IMR-90 (cell line): Measurements from ENCODE around the gene CDK5. TPM values are rescaled to one million over a fixed set of nuclear protein-coding genes. Genes with fewer than 3 reads are reported as not detected.

Experiments
- ATAC-seq: fragments of 200-7000 bp; cut with Tn5 transposase; 2 replicates; pipeline ENCODE4 v1.9.1; 2020; ENCODE audit warnings: low read depth, mild to moderate bottlenecking, moderate library complexity
- BruUV-seq: library from RNA; stranded (reverse); fragments of 400-500 nt; replicated peaks from 2 replicates; lab custom pipeline; 2021; lab: Mats Ljungman, UMichigan
- CTCF ChIA-PET: fragments of 300-600 bp; formaldehyde crosslinking; extraction: SDS; loops from one replicate; lab custom pipeline; 2021; ENCODE audit warnings: antibody characterized with exemption; lab: Yijun Ruan, JAX
- POLR2A ChIA-PET: fragments of 300-600 bp; sonication (Branson Sonifier 250); formaldehyde crosslinking; loops from one replicate; lab custom pipeline; 2022; ENCODE audit warnings: antibody characterized with exemption; ENCODE audit not compliant: unreplicated experiment; lab: Charles Lee
- DNase-seq: peaks from one replicate; pipeline ENCODE4 v3.0.0; 2013
- H2AFZ ChIP-seq: replicated peaks from 2 replicates; pipeline ENCODE3; 2013; ENCODE audit warnings: low read length, mild to moderate bottlenecking; ENCODE audit not compliant: poor library complexity
- H2AK5ac ChIP-seq: 2 replicates; pipeline ENCODE4 v1.6.1; 2013; ENCODE audit warnings: low read depth, low read length, inconsistent platforms
- H2AK9ac ChIP-seq: replicated peaks from 2 replicates; pipeline ENCODE3; 2013; ENCODE audit warnings: mild to moderate bottlenecking, low read depth, low read length, moderate library complexity; ENCODE audit not compliant: poor library complexity
- H2BK120ac ChIP-seq: 2 replicates; pipeline ENCODE4 v1.6.1; 2013; ENCODE audit warnings: low read depth, low read length, inconsistent platforms
- H2BK15ac ChIP-seq: 3 replicates; pipeline ENCODE4 v1.6.1; 2013; ENCODE audit warnings: low read depth, low read length, inconsistent platforms
- H2BK20ac ChIP-seq: 2 replicates; pipeline ENCODE4 v1.6.1; 2013; ENCODE audit warnings: low read depth, mild to moderate bottlenecking, inconsistent platforms, low read length, moderate library complexity
- H2BK5ac ChIP-seq: 2 replicates; pipeline ENCODE4 v1.6.1; 2013; ENCODE audit warnings: mild to moderate bottlenecking, low read depth, low read length, inconsistent platforms; ENCODE audit not compliant: poor library complexity, severe bottlenecking
- H3K14ac ChIP-seq: replicated peaks from 2 replicates; pipeline ENCODE4 v1.6.1; 2013; ENCODE audit warnings: low read depth, low read length, inconsistent platforms
- H3K18ac ChIP-seq: 2 replicates; pipeline ENCODE4 v1.6.1; 2013; ENCODE audit warnings: low read depth, low read length, control low read depth
- H3K23ac ChIP-seq: 2 replicates; pipeline ENCODE4 v1.6.1; 2013; ENCODE audit warnings: low read depth, low read length, inconsistent platforms
- H3K27ac ChIP-seq: 2 replicates; pipeline ENCODE4 v1.5.1; 2013; ENCODE audit warnings: mild to moderate bottlenecking, control low read depth, low read length; ENCODE audit not compliant: insufficient read depth
- H3K27me3 ChIP-seq: 2 replicates; pipeline ENCODE4 v1.6.1; 2013; ENCODE audit warnings: low read length; ENCODE audit not compliant: control insufficient read depth, insufficient read depth
- H3K36me3 ChIP-seq: 2 replicates; pipeline ENCODE4 v1.6.1; 2013; ENCODE audit warnings: low read length, mixed read lengths; ENCODE audit not compliant: control insufficient read depth, insufficient read depth
- H3K4ac ChIP-seq: 2 replicates; pipeline ENCODE4 v1.6.1; 2013; ENCODE audit warnings: low read depth, low read length, inconsistent platforms
- H3K4me1 ChIP-seq: 2 replicates; pipeline ENCODE4 v1.6.1; 2013; ENCODE audit warnings: low read length, mixed read lengths; ENCODE audit not compliant: control insufficient read depth, insufficient read depth
- H3K4me2 ChIP-seq: 2 replicates; pipeline ENCODE4 v1.6.1; 2013; ENCODE audit warnings: low read depth, mild to moderate bottlenecking, control low read depth, low read length, moderate library complexity
- H3K4me3 ChIP-seq: 2 replicates; pipeline ENCODE4 v1.5.1; 2013; ENCODE audit warnings: low read depth, mild to moderate bottlenecking, control low read depth, low read length, moderate library complexity; ENCODE audit not compliant: insufficient read depth
- H3K56ac ChIP-seq: 2 replicates; pipeline ENCODE4 v1.6.1; 2013; ENCODE audit warnings: low read length, inconsistent platforms; ENCODE audit not compliant: insufficient read depth; ENCODE audit errors: extremely low read depth
- H3K79me1 ChIP-seq, 2 experiments: 2 replicates each; pipeline ENCODE4 v1.6.1; 2013; ENCODE audit warnings: low read length in 2 of 2, inconsistent platforms in 1 of 2, low read depth in 1 of 2
- H3K9ac ChIP-seq: 2 replicates; pipeline ENCODE4 v1.6.1; 2013; ENCODE audit warnings: low read depth, low read length, control low read depth
- H3K9me1 ChIP-seq: 2 replicates; pipeline ENCODE4 v1.6.1; 2013; ENCODE audit warnings: low read length, inconsistent platforms; ENCODE audit not compliant: insufficient read depth
- H3K9me3 ChIP-seq: 2 replicates; pipeline ENCODE4 v1.6.1; 2013; ENCODE audit warnings: low read length; ENCODE audit not compliant: control insufficient read depth, insufficient read depth
- H4K20me1 ChIP-seq: 2 replicates; pipeline ENCODE4 v1.6.1; 2013; ENCODE audit warnings: low read length, inconsistent platforms; ENCODE audit not compliant: insufficient read depth
- H4K5ac ChIP-seq: 2 replicates; pipeline ENCODE4 v1.6.1; 2013; ENCODE audit warnings: mild to moderate bottlenecking, low read depth, low read length, control low read depth
- H4K8ac ChIP-seq, 2 experiments: 2 replicates each; pipeline ENCODE4 v1.6.1; 2013; ENCODE audit warnings: low read depth in 2 of 2, low read length in 2 of 2, control low read depth in 1 of 2, inconsistent platforms in 1 of 2
- H4K91ac ChIP-seq: 2 replicates; pipeline ENCODE4 v1.6.1; 2013; ENCODE audit warnings: low read depth, low read length, inconsistent platforms; ENCODE audit not compliant: insufficient read depth
- CEBPB ChIP-seq: IDR thresholded peaks from 2 replicates; pipeline ENCODE4 v1.6.1; 2012; ENCODE audit warnings: low read depth, low read length, improper control_type of control experiment
- CTCF ChIP-seq: conservative IDR thresholded peaks from 2 replicates; pipeline ENCODE4 v1.5.1; 2012; ENCODE audit warnings: mild to moderate bottlenecking, low read depth, low read length, improper control_type of control experiment
- FOS ChIP-seq: fragments of 150-350 bp; IDR thresholded peaks from 2 replicates; pipeline ENCODE4 v1.6.1; 2016; ENCODE audit warnings: low read depth, low read length
- MAFK ChIP-seq: IDR thresholded peaks from 2 replicates; pipeline ENCODE4 v1.6.1; 2012; ENCODE audit warnings: low read depth, low read length, improper control_type of control experiment
- MAZ ChIP-seq: IDR thresholded peaks from 2 replicates; pipeline ENCODE4 v1.6.1; 2012; ENCODE audit warnings: low read depth, mild to moderate bottlenecking, low read length, improper control_type of control experiment, moderate library complexity, borderline replicate concordance
- MXI1 ChIP-seq: IDR thresholded peaks from 2 replicates; pipeline ENCODE4 v1.6.1; 2012; ENCODE audit warnings: low read depth, mild to moderate bottlenecking, low read length, moderate library complexity, borderline replicate concordance
- POLR2A ChIP-seq: IDR thresholded peaks from 2 replicates; pipeline ENCODE4 v1.6.1; 2012; ENCODE audit warnings: mild to moderate bottlenecking, low read depth, low read length
- RAD21 ChIP-seq: IDR thresholded peaks from 2 replicates; pipeline ENCODE4 v1.6.1; 2012; ENCODE audit warnings: low read length, improper control_type of control experiment
- RCOR1 ChIP-seq: IDR thresholded peaks from 2 replicates; pipeline ENCODE4 v1.6.1; 2012; ENCODE audit warnings: mild to moderate bottlenecking, low read length, improper control_type of control experiment; ENCODE audit not compliant: insufficient replicate concordance
- RFX5 ChIP-seq: IDR thresholded peaks from 2 replicates; pipeline ENCODE4 v1.8.0; 2012; ENCODE audit warnings: low read depth, mild to moderate bottlenecking, low read length, moderate library complexity
- SMC3 ChIP-seq: fragments of 150-350 bp; IDR thresholded peaks from 2 replicates; pipeline ENCODE4 v1.6.1; 2016; ENCODE audit warnings: low read depth, mild to moderate bottlenecking, antibody characterized with exemption, low read length, moderate library complexity
- WGBS, 2 experiments: methylation state at CpG; one replicate each; pipeline versions ENCODE4 v1.1.5 to v1.1.7; 2013; ENCODE audit warnings: missing lambda C conversion rate in 2 of 2; ENCODE audit not compliant: insufficient read length in 1 of 2; ENCODE audit errors: extremely low coverage in 2 of 2; 5-methylcytosine and 5-hydroxymethylcytosine counted together
- dilution Hi-C: fragments of 300-500 bp; cut with HindIII; formaldehyde crosslinking; loops from one replicate; pipeline ENCODE4 v1.14.3; 2018; ENCODE audit warnings: low sequenced_read_pairs; ENCODE audit not compliant: unreplicated experiment
- in situ Hi-C: fragments of 300-500 bp; cut with MboI; formaldehyde crosslinking; loops from 3 replicates; pipeline ENCODE4 v1.14.3; 2019; ENCODE audit warnings: low sequenced_read_pairs, inconsistent platforms, mixed read lengths
- intact Hi-C: fragments of 100-400 bp; cut with micrococcal nuclease; formaldehyde crosslinking; loops from 2 replicates; pipeline ENCODE4 v1.10.0; 2022
- polyA plus RNA-seq, 3 experiments: library from polyadenylated mRNA; depleted of rRNA; stranded (reverse); fragments of >200 nt; gene quantifications; 2 replicates each; pipeline ENCODE4 v1.2.3, GENCODE V29; 2012; ENCODE audit warnings: low replicate concordance in 1 of 3
- total RNA-seq: library from RNA; depleted of rRNA; stranded (reverse); fragments of >200 nt; gene quantifications from 2 replicates; pipeline ENCODE4 v1.2.3, GENCODE V29; 2012
- TF ChIP-seq, protein P1 (sequence below): fragments of 150-350 bp; IDR thresholded peaks from 2 replicates; pipeline ENCODE4 v1.6.1; 2017; ENCODE audit warnings: mild to moderate bottlenecking, antibody characterized with exemption, low read length, low read depth

Gene CDK5
- total and polyA plus RNA-seq, 2 of the 4 experiments (the other 2 are of a cell fraction): 22.4 to 34.8 TPM

- Histone ChIP-seq H3K14ac (no peak overlapping the region), H3K9ac (no peak overlapping the region), H2AFZ (peak overlapping the region; percentile 68), H3K27me3 (no peaks in the 10 kb centered on the region; the same call in 1 of the 2 replicates), H3K9me1 (peaks cover 6% of the 10 kb centered on the region; the same call in 1 of the 2 replicates), H3K79me1 (no peaks in the 10 kb centered on the region), H4K8ac (no peak overlapping the region), H2BK15ac (no peak overlapping the region), H3K4ac (no peak overlapping the region), H4K91ac (no peak overlapping the region), H3K27ac (peak overlapping the region; percentile 11; the same call in 1 of the 2 replicates), H3K4me3 (no peak overlapping the region), H3K9me3 (no peaks in the 10 kb centered on the region), H2BK5ac (no peak overlapping the region), H2AK9ac (peak overlapping the region; percentile 82), H3K36me3 (peaks cover 11% of the 10 kb centered on the region; the same call in 1 of the 2 replicates), H3K56ac (no peak overlapping the region), H3K23ac (no peak overlapping the region), H2BK20ac (no peak overlapping the region), H3K18ac (no peak overlapping the region), H4K20me1 (peaks cover 18% of the 10 kb centered on the region), H3K4me1 (peaks cover 11% of the 10 kb centered on the region; the same call in 1 of the 2 replicates), H3K4me2 (peak overlapping the region; percentile 13; the same call in 1 of the 2 replicates), H2AK5ac (0 out of 2 replicates have a peak overlapping the region, but pooled peaks have one; percentile 8), H4K5ac (no peak overlapping the region), H2BK120ac (no peak overlapping the region)
- ChIA-PET POLR2A (no interaction called here), CTCF (interaction anchor here (0.9 kb wide), 1 partner anchor 19 kb away, joined by 3 read pairs; the partner anchor contains the start of gene ABCB8)
- DNase-seq (peak; percentile 66), ATAC-seq (peak; percentile 56)
- no TSS peak for BruUV-seq
- dilution Hi-C loops: no loop called here
- in situ Hi-C loops: no loop called here
- intact Hi-C loops: no loop called here
- WGBS, 2 experiments: no CpG with 5 or more reads among the region's 14 CpGs
- TF ChIP-seq CTCF: no peak
- no peak for TF ChIP-seq POLR2A
- no peak for TF ChIP-seq RAD21
- TF ChIP-seq, protein P1, sequence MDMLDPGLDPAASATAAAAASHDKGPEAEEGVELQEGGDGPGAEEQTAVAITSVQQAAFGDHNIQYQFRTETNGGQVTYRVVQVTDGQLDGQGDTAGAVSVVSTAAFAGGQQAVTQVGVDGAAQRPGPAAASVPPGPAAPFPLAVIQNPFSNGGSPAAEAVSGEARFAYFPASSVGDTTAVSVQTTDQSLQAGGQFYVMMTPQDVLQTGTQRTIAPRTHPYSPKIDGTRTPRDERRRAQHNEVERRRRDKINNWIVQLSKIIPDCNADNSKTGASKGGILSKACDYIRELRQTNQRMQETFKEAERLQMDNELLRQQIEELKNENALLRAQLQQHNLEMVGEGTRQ: no peak
- no peak for TF ChIP-seq FOS
- TF ChIP-seq MAFK: no peak
- TF ChIP-seq MXI1: no peak
- no peak for TF ChIP-seq RCOR1
- TF ChIP-seq RFX5: no peak
- TF ChIP-seq CEBPB: no peak
- TF ChIP-seq SMC3: no peak
- no peak for TF ChIP-seq MAZ
These were observed 10.8 kb downstream of the CDK5 start for GRCh38 chr7:151046603-151047573.
